Epithelial cell of proximal tubule (primary cell): Measurements from ENCODE around the gene ZBTB43. TPM values are rescaled to one million over a fixed set of nuclear protein-coding genes. Genes with fewer than 3 reads are reported as not detected.

Experiments
- DNase-seq: peaks from one replicate; pipeline ENCODE4 v3.0.0-alpha.2; 2011; ENCODE audit warnings: low read depth
- H3K4me3 ChIP-seq: 2 replicates; pipeline ENCODE4 v1.5.1; 2011; ENCODE audit warnings: low read depth, mild to moderate bottlenecking, low read length
- CTCF ChIP-seq: conservative IDR thresholded peaks from 2 replicates; pipeline ENCODE4 v1.5.1; 2012; ENCODE audit warnings: low read depth, mild to moderate bottlenecking, low read length
- total RNA-seq: library from RNA; depleted of rRNA; stranded (reverse); fragments of >200 nt; gene quantifications from 2 replicates; pipeline ENCODE4 v1.2.3, GENCODE V29; 2015

Gene ZBTB43
- total RNA-seq, 1 donor from 2014 or later = 4.3 TPM

DNA sequence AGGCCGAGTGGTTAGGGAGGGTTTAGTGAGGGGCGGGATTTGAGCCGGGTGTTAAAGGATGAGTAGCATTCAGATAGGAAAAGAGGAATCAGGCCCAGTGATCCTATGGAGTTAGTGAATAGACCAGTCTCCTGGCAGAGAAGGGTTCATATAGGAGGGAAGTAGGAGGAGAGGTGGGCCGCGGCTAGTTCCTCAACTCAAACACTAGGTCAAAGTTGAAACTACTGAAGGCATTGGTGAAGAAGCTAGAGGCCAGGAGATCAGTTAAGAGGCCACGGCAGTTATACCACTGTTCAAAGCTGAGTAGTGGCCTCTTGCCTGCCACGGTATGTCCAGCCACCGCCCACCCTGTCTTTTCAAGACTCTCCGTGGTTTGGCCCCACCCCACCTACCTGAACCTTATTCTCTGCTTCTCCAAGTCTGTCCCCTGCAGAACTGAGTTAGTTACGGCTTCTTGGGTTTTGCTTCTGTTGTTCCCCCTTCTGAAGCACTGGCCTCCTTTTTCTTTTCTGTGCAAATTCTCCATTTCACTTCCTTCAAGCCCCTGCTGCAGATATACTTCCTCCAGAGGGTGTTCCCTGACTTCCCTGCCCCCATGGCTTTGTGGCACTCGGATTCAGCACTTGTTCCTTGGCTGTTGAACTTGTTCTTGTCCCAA lies 57.4 kb downstream of the ZBTB43 start:
- H3K4me3 ChIP-seq = peak overlapping the region; percentile 84
- no peak for TF ChIP-seq CTCF
- no peak for DNase-seq

- DNase-seq = no peak
- TF ChIP-seq CTCF = no peak
- H3K4me3 ChIP-seq = no peak overlapping the region
Measured at GRCh38 chr9:126864771-126865170, 59.9 kb downstream of the ZBTB43 start.

DNA sequence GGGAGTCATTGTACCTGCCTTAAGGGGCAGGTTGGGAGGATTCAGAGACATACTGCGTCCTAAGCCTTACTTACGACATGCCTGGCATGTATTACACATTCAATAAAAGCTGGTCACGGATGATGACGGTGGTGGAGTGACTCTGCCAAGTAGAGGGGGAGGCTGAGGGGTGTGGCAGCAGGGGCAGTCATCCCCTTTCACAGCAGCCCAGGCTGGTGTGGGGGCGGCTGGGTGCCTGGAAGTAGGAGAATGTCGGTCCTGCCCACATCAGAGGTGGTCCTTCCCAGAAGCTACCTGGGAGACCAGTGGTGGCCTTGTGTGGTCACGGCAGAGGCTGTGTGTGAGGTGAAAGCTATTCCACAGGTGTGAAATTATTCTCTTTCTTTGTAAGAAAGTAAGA lies 64.5 kb downstream of the ZBTB43 start:
- DNase-seq = no peak
- no peak overlapping the region for H3K4me3 ChIP-seq
- no peak for TF ChIP-seq CTCF

- H3K4me3 ChIP-seq = no peak overlapping the region
- DNase-seq = no peak
- no peak for TF ChIP-seq CTCF
Measured at GRCh38 chr9:126872516-126872915, 67.7 kb downstream of the ZBTB43 start.

DNA sequence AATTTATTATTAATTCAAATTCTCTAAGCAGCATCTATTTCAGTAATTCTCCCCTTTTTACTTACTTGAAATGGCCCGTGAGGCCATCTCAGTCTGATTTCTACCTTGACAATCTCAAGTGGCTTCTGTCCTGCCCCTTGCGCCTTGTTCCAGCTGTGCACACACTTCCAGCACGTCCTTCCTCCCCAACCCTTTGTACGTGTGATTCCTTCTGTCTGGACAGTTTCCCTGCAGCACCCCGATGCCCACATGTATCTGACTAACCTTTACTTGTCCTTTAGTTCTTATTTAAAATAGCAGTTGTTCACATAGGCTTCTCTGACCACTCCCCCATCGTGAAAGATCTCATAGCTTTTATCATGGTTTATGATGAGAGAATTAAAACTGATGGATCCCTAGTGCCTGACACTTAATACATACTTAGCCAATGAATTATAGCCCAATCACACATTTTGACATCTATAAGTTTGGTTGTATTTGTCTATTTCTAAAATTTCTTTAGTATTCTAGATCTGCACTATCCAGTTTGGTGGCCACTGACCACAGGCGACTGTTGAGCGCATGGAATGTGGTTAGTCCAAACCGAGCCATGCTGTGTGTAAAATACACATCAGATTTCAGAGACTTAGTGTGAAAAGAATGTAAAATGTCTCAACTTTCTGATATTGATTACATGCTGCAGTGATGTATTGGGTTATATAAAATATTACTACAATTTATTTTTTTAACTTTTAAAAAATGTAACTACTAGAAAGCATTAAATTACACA lies 69.9 kb downstream of the ZBTB43 start:
- no peak for TF ChIP-seq CTCF
- no peak for DNase-seq
- H3K4me3 ChIP-seq = no peak overlapping the region

DNA sequence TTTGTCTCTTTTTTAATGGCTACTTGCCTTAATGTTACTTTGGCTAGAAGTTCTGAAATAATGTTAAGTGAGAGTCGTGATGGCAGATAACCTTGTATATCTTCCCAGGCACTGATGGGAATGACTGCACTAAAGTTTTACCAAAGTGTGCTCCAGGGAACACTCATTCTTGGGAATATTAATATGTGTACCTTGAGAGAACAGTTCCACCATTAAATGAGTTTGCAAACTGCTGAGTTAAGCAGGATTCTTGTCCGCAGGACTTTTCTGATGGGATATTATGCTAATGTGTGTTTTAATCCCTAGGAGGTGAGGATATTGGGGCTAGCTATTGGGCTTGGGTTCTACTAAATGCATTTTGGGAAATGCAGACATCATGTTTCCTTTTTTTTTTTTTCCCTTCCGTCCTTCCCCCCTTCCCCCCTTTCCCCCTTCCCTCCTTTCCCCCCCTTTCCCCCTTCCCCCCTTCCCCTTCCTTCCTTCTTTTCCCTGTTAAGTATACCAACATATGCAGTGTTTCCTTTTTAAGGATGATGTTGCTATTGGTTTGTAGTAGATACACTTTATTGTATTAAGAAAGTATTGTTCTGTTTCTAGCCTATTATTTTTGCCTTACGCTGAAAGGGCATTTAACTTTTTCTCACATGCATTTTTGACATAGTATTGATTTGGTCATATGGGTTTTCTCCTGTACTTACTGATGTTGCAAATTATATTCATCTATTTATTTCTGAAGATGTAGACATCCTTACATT lies 71.1 kb downstream of the ZBTB43 start:
- DNase-seq = no peak
- no peak overlapping the region for H3K4me3 ChIP-seq
- no peak for TF ChIP-seq CTCF
